WTC11 (cell line): ENCODE results near the gene ATP9B.

Experiments
- CREM ChIP-seq: sonication (generic); formaldehyde crosslinking; IDR thresholded peaks from 2 replicates; pipeline ENCODE4 v1.8.1; 2022; ENCODE audit warnings: mild to moderate bottlenecking, missing genetic modification reagents, moderate library complexity
- NR3C1 ChIP-seq: sonication (generic); formaldehyde crosslinking; conservative IDR thresholded peaks from 2 replicates; pipeline ENCODE4 v1.8.1; 2023; ENCODE audit warnings: low read depth, mild to moderate bottlenecking, missing genetic modification reagents
- TF ChIP-seq, protein P1 (sequence below): sonication (generic); formaldehyde crosslinking; IDR thresholded peaks from 2 replicates; pipeline ENCODE4 v1.8.1; 2023; ENCODE audit warnings: mild to moderate bottlenecking, missing genetic modification reagents, moderate library complexity
- TF ChIP-seq, protein P2 (sequence below): sonication (generic); formaldehyde crosslinking; IDR thresholded peaks from 2 replicates; pipeline ENCODE4 v1.8.1; 2023; ENCODE audit warnings: mild to moderate bottlenecking, missing genetic modification reagents, moderate library complexity

DNA sequence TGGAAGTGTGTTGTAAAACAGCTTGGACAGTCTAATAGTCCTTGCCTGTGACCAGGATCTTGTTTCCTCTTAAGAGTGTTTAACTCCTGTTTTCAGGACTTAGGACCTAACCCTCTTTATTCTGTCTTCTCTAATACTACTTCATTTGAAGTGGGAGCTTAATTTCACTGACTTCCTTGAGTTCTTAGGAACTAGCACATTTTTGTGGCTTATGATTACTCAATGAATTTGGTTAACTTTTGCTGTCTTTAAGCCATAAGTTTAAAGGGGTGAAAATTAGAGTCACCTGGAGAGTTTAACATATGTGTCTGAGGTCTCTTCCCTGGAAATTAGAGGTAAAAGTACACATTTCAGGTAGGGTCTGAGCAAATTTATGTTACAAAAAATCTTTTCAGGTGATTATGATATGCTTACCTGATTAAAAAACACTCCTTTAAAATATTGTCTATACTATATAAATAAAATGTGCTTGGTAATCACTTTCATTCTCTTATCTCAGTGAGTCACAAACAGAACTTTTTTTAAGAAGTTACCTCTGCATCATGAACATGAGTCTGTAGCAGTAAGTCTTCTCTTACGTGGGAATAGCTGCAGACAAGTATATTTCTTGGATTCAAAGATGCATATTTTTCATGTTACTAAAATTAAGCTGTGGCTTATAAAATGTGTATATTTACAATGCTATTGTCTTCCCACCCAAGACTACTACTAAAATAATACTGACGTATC is 52.7 kb downstream of the ATP9B start:
- no peak for TF ChIP-seq NR3C1 (CRISPR knock-in tag)
- TF ChIP-seq, protein P1, sequence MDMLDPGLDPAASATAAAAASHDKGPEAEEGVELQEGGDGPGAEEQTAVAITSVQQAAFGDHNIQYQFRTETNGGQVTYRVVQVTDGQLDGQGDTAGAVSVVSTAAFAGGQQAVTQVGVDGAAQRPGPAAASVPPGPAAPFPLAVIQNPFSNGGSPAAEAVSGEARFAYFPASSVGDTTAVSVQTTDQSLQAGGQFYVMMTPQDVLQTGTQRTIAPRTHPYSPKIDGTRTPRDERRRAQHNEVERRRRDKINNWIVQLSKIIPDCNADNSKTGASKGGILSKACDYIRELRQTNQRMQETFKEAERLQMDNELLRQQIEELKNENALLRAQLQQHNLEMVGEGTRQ (CRISPR knock-in tag) = no peak
- TF ChIP-seq, protein P2, sequence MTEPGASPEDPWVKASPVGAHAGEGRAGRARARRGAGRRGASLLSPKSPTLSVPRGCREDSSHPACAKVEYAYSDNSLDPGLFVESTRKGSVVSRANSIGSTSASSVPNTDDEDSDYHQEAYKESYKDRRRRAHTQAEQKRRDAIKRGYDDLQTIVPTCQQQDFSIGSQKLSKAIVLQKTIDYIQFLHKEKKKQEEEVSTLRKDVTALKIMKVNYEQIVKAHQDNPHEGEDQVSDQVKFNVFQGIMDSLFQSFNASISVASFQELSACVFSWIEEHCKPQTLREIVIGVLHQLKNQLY (CRISPR knock-in tag) = no peak
- no peak for TF ChIP-seq CREM (CRISPR knock-in tag)
